ENCODE data around the gene ADAMTSL3. TPM values are rescaled to one million over a fixed set of nuclear protein-coding genes. Genes with fewer than 3 reads are reported as not detected.

Gene ADAMTSL3
- total and polyA plus RNA-seq, 3 donors from 2014 or later, result 8.6 to 16.4 (median 9.4) TPM

GRCh38 chr15:83881156-83881555 is 227.2 kb downstream of the ADAMTSL3 start:
- Histone ChIP-seq H3K27ac (no peak overlapping the region), H3K36me3 (ENCODE audit: low read depth, missing control alignments) (no peaks in the 10 kb centered on the region), H3K9me3 (no peaks in the 10 kb centered on the region), H3K4me1 (no peaks in the 10 kb centered on the region), H3K27me3 (no peaks in the 10 kb centered on the region), H3K4me3 (no peak overlapping the region)
- no peak for DNase-seq
- 92 to 93% methylated on average over 3 of the region's 3 CpGs for WGBS, 2 donors
- intact Hi-C loops (cut with DNase I; ENCODE audit: low total_unique reads), result no loop called here
- TF ChIP-seq, protein P1, sequence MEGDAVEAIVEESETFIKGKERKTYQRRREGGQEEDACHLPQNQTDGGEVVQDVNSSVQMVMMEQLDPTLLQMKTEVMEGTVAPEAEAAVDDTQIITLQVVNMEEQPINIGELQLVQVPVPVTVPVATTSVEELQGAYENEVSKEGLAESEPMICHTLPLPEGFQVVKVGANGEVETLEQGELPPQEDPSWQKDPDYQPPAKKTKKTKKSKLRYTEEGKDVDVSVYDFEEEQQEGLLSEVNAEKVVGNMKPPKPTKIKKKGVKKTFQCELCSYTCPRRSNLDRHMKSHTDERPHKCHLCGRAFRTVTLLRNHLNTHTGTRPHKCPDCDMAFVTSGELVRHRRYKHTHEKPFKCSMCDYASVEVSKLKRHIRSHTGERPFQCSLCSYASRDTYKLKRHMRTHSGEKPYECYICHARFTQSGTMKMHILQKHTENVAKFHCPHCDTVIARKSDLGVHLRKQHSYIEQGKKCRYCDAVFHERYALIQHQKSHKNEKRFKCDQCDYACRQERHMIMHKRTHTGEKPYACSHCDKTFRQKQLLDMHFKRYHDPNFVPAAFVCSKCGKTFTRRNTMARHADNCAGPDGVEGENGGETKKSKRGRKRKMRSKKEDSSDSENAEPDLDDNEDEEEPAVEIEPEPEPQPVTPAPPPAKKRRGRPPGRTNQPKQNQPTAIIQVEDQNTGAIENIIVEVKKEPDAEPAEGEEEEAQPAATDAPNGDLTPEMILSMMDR (IDR thresholded peaks at IDR 0.05), result no peak
- no peak for TF ChIP-seq POLR2A (IDR thresholded peaks at IDR 0.05)

GRCh38 chr15:83886321-83886720 is 232.4 kb downstream of the ADAMTSL3 start:
- TF ChIP-seq, protein P1 (IDR thresholded peaks at IDR 0.05), result no peak
- TF ChIP-seq POLR2A (IDR thresholded peaks at IDR 0.05), result no peak
- no peaks in the 10 kb centered on the region for H3K4me1 ChIP-seq
- WGBS, 2 donors, result 98% methylated on average over 2 of the region's 2 CpGs
- DNase-seq, result no peak
- no peaks in the 10 kb centered on the region for H3K9me3 ChIP-seq
- H3K27ac ChIP-seq, result no peak overlapping the region
- no peak overlapping the region for H3K4me3 ChIP-seq
- no peaks in the 10 kb centered on the region for H3K36me3 ChIP-seq (ENCODE audit: low read depth, missing control alignments)
- intact Hi-C loops (cut with DNase I; ENCODE audit: low total_unique reads), result no loop called here
- no peaks in the 10 kb centered on the region for H3K27me3 ChIP-seq

- TF ChIP-seq, protein P1 (IDR thresholded peaks at IDR 0.05), result no peak
- no peak for TF ChIP-seq POLR2A (IDR thresholded peaks at IDR 0.05)
- Histone ChIP-seq H3K27ac (no peak overlapping the region), H3K4me1 (no peaks in the 10 kb centered on the region), H3K4me3 (no peak overlapping the region), H3K9me3 (no peaks in the 10 kb centered on the region), H3K36me3 (ENCODE audit: low read depth, missing control alignments) (no peaks in the 10 kb centered on the region), H3K27me3 (no peaks in the 10 kb centered on the region)
- no peak for DNase-seq
- 91 to 94% methylated on average over 2 of the region's 2 CpGs for WGBS, 2 donors
- intact Hi-C loops (cut with DNase I; ENCODE audit: low total_unique reads), result no loop called here
These were observed 233.5 kb downstream of the ADAMTSL3 start for GRCh38 chr15:83887404-83887803.

DNA sequence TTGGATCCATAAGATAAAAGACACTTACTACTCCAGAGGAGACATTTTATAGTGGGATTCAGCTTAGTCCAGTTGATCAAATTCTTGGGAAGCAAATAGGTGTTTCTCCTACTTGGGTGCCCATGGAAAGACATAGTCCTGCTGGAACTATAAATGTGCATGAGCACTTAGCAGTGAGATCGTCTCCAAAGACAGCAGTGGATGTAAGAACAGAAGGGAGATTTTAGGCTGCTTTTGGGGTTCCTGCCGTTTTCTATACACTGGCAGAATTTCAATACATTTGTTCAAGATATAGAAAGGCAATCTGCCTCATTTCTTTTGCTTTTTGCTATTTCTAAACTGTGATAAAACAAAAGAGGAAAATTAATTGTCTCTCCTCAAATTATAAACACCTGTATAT is 234.0 kb downstream of the ADAMTSL3 start:
- TF ChIP-seq, protein P1 (IDR thresholded peaks at IDR 0.05), result no peak
- TF ChIP-seq POLR2A (IDR thresholded peaks at IDR 0.05), result no peak
- Histone ChIP-seq H3K4me3 (no peak overlapping the region), H3K27me3 (no peaks in the 10 kb centered on the region), H3K4me1 (no peaks in the 10 kb centered on the region), H3K9me3 (no peaks in the 10 kb centered on the region), H3K27ac (no peak overlapping the region), H3K36me3 (ENCODE audit: low read depth, missing control alignments) (no peaks in the 10 kb centered on the region)
- DNase-seq, result no peak
- 84 to 89% methylated on average over 2 of the region's 2 CpGs for WGBS, 2 donors
- intact Hi-C loops (cut with DNase I; ENCODE audit: low total_unique reads), result no loop called here

GRCh38 chr15:83889995-83890394 is 236.1 kb downstream of the ADAMTSL3 start:
- 68 to 72% methylated on average over 3 of the region's 3 CpGs for WGBS, 2 donors

More at GRCh38 chr15:83889995-83890394, 236.1 kb downstream of the ADAMTSL3 start:
- DNase-seq, result no peak
- no peak overlapping the region for H3K4me3 ChIP-seq
- H3K4me1 ChIP-seq, result no peaks in the 10 kb centered on the region
- no peak for TF ChIP-seq POLR2A (IDR thresholded peaks at IDR 0.05)
- TF ChIP-seq, protein P1 (IDR thresholded peaks at IDR 0.05), result no peak
- intact Hi-C loops (cut with DNase I; ENCODE audit: low total_unique reads), result no loop called here
- no peaks in the 10 kb centered on the region for H3K9me3 ChIP-seq
- no peaks in the 10 kb centered on the region for H3K27me3 ChIP-seq
- H3K36me3 ChIP-seq (ENCODE audit: low read depth, missing control alignments), result no peaks in the 10 kb centered on the region
- H3K27ac ChIP-seq, result no peak overlapping the region
